Subcutaneous adipose tissue (tissue), 4 donors: ENCODE data around the gene POLG2. TPM values are rescaled to one million over a fixed set of nuclear protein-coding genes. Genes with fewer than 3 reads are reported as not detected.

ENCODE experiments used
- total RNA-seq, 4 donors: library from RNA; depleted of rRNA; stranded (reverse); fragments of >200 nt; gene quantifications; one replicate each; pipeline ENCODE4 v1.1.0, GENCODE V29; 2016
- TF ChIP-seq, protein P1 (sequence below): fragments of 450-650 bp; IDR thresholded peaks from one replicate; pipeline ENCODE4 v1.5.1; 2016; ENCODE audit warnings: low read depth, mild to moderate bottlenecking, control low read depth, antibody characterized with exemption, moderate library complexity

POLG2 gene
- total RNA-seq, 4 donors from 2014 or later, result 6.4 to 8.8 (median 7.5) TPM

DNA sequence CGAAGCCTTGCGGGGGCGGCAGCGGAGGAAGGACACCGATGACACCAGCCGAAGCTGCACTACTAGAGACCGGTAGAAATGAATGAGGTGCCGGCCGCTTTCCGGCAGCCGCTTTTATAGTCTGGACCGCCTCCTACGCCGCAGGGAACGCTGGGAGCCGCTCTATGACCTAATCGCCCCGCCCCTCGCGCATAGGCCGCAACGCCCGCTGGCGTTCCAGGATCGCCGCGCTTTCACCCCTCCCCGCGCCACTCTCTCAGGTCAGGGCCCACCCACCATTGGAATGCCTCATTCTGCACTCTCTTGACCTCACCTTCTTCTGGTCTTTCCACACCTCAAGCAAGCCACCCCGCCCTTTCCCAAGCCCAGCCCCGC lies 9.3 kb upstream of the POLG2 start, which contains the start of gene DDX5:
Gene DDX5, minus strand, starts transcription at position 89 of the 375 bp plus-strand sequence. CDS start 170 bp downstream, outside the sequence.
- TF ChIP-seq, protein P1, sequence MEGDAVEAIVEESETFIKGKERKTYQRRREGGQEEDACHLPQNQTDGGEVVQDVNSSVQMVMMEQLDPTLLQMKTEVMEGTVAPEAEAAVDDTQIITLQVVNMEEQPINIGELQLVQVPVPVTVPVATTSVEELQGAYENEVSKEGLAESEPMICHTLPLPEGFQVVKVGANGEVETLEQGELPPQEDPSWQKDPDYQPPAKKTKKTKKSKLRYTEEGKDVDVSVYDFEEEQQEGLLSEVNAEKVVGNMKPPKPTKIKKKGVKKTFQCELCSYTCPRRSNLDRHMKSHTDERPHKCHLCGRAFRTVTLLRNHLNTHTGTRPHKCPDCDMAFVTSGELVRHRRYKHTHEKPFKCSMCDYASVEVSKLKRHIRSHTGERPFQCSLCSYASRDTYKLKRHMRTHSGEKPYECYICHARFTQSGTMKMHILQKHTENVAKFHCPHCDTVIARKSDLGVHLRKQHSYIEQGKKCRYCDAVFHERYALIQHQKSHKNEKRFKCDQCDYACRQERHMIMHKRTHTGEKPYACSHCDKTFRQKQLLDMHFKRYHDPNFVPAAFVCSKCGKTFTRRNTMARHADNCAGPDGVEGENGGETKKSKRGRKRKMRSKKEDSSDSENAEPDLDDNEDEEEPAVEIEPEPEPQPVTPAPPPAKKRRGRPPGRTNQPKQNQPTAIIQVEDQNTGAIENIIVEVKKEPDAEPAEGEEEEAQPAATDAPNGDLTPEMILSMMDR, result no peak

DNA sequence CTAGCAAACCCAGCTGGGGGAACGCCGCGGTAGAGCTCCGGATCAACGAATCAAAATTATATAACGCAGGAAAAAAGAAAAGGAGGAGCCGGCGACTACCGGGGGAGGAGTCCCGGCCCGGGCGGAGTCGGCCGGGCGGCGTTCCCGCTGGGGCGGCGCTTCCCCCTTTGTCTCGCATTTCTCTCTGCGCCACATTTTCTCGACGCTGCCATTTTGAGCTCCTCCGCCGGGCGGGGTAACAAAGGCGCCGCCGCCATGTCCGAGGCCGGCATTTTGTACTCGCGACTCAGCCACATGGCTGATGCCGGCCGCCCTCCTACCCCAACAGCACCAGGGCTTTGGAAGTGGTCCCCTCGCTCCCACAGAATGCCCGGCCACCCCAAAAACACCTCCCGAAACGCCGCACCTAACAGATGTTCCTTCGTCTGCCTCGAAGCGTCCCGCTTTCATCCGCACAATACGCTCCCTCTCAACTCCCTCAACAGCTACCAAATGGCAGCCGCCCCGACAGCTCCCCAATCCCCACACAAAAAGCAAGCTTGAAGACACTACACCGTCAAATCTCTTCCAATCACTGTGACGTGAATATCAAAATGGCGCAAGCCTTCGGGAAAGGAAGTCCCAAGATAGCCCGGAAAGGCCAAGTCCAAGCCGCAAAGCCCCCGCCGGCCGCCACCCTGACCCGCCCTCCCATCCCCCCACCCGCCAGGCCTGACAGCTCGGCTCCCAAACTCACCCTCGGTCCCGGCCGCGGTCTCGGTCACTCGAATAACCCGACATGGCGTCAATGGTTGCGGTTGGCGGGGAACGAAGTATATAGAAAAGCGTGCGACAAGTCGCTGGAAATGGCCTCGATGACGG lies 8.7 kb upstream of the POLG2 start:
- TF ChIP-seq, protein P1, result no peak

DNA sequence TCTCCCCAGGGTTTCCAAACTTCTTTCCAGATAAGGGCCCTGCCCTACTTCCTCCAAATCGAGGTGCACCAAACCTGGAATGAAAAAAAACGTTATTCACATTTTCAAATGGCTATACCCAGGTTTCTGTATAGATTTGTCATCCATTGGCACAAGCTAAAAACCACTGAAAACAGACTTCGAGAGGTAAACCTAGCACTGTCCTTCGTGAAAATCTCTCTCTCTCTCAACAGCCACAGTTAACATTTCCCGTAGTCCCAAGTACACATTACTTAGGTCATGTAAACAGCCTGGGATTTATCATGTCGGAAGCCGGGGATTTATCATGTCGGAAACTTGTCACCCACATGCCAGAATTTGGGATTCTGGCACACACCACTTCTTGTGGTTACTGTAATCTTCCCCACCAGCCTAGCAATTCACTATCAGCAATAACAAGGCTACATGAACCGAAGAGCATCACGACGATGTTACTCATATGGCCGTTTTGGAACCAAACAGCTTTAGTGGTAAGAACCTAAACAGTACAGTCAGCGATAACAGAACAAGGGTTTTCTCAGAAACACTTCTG lies 8.0 kb upstream of the POLG2 start:
- TF ChIP-seq, protein P1, result no peak

DNA sequence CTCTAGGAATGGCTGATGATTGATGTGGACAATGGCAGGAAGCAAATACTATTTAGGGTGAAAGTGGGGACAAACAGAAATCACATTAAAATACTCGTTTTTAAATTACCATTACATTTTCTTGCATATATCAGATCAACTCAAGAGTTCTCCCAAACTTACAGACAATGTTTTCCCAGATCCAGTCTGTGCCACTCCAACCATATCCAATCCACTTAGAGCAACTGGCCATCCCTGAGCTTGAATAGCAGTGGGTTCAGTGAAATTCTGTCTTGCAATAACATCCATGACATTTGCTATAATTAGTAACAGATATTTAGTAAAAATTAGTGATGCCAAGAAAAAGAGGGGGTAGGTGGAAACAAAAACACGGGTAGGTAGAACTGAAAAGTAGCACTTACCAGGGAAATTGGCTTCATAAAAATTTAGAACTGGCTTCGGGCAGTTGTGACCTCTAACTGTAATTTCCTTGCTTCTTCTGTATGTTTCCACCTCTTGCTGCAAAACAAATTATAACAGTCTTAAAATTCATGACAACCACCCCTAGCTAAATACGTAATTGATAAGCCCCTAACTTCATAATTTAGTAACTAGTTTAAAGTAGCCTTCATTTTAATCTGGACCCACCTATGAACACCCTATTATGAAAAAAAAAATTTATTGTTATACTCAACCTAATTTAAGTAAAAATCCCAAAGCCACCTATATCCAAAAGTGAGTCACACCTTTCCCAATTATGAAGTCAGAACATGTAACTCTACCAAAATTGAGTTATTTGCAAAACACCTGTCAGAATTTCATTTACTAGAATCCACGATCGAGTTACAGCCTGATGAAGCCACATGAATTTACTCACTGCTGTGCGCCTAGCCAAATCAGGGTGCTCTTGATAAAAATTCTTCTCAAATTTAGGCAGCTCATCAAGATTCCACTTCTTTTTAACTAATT lies 7.2 kb upstream of the POLG2 start:
- TF ChIP-seq, protein P1, result no peak

DNA sequence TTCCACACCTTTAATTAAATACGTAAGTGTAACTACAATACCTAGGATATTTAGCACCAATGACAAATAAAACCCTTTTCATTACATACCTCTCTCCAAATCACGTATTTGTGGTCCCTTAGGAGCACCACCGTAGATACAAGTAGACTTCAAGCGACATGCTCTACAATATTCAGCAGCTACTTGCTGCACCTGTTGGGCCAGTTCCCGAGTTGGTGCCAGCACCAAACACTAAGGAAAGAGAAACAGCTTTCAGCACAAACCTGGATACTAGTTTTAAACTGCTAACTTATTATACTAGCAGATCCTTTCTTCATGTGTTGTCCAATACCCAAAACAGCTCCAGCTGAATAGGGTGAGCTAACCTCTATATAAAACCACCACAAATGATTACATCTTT lies 6.5 kb upstream of the POLG2 start:
- TF ChIP-seq, protein P1, result no peak

DNA sequence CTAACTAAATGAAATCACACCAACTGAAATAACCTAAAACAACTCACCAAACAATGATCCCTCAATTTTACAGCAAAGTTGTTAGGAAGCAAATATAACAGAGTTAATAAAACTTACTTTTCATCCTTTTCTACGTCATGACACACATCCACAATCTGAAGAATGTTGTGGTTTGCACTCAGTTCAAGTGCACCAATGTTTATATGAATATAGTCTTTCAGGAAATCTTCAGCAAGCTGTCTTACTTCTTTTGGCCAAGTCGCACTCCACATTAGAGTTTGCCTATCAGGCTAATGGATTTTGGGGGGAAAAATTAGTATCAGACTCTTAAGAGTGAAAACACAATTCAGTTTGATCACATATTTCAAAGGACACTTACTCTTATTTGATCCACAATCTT lies 6.0 kb upstream of the POLG2 start:
- TF ChIP-seq, protein P1, result no peak

DNA sequence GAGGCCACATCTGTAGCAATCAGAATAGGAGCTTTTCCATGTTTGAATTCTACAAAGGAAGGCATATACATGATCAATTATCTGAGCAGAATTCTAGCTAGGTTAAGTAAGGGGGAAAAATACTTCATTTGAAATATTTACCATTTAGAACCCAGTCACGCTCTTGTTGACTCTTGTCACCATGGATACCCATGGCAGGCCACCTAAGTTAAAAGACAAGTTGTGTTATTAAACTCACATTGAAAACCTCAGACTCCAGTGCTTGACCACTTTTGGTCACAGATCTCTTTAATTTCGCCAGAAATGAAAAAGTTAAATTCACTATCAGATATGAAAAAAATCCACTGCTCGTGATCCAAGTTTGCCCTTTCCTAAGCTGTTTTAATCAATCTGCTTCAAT lies 5.2 kb upstream of the POLG2 start:
- TF ChIP-seq, protein P1, result no peak
